Measurements from ENCODE around the gene SWSAP1.

SWSAP1 gene

DNA sequence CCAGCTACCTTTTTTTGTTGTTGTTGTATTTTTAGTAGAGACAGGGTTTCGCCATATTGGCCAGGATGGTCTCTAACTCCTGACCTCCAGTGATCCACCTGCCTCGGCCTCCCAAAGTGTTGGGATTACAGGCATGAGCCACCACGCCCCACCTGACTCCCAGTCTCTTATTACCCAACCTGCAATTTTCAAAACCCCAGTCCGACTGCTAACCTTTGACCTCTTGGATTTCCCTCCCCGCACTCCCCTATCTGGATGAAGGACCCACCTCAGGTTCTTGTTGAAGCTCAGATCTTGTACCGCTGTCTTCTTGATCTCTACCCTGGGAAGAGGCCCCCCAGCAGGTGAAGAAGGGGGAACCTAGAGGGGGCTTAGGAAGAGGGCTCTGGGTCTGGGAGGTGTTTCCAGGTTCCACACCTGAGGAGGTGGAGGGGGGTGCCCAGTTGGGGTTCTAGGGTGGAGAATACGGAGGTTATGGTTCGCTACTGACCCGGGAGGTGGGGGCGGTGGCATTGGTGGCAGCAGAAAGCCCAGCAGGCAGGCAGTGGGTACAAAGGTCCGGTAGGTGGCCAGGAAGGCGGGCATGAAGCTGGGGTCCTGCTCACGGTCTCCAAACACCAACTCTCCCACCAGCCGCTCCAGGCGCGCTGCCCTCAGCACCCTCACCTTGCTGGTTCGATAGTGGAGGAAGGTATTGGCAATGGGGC lies 42.0 kb downstream of the SWSAP1 start:
- no peak for DNase-seq

DNA sequence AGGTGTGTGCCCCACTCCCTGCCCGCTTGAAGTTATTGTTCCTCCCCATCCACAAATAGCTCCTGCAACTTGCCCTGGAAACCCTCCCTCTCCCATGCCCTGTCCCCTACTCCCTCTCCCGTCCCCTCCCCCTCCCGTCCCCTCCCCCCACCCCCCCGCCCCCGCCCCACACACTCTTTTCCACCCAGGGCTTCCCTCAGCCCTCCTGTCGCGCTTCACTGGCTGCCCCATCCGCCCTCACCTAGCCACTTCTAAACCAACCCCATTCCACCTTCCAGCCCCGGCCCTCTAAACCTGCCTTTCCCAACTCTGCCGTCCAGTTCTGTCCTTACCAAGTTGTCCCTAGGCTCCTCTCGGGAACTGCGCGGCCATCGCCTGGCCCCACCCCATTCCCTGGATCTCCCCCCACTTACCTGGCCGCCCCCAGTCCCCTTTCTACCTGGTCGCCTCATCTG lies 43.7 kb downstream of the SWSAP1 start:
- DNase-seq = no peak

DNA sequence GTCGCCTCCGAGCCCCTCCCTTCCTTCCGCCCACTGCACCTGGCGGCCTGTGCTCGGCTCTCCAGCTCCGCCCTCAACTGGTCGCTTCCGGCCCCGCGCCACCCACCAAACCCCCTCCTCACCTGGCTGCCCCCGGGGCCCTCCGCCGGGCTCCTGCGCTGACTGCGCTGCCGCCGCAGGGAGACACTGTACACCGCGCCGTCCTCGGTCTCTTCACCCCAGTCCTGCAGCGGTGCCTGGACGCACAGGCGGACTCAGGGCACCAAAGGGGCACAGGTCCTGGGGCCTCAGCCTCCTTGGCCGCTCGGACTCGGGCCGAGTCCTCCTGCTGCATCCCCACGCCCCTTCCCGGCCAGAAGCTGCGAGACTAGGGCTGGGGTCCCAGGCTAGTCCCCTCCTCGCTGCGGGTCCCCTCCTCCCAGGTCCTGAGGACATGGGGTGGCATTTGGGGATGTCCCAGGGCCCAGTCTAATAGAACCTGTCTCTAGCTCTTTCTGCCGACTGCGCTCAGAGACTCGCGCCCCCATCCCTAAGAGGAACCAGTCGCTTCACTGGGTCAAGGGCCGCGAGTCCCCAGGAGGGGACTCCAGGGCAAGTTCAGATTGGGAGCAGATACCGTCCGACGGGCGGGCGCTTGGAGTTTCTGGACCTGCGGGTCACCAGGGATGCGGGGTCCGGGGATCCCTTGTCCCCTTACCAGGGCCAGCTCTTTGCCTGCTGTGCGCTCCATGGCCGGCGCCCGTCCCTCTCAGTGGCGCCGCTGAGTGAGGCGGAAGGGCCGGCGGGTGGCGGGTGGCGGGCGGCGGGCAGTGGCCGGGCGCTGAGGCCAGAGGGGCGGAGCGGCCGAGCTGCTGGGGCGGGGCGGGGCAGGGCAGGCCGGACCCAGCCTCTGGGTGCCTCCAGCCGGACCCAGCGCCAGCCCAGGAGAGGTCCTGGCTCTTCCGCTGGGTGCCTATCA lies 44.4 kb downstream of the SWSAP1 start, which contains the start of gene RGL3:
RGL3 (minus strand) TSS at position 766 of the 958 bp plus-strand sequence; CDS start at position 730, 36 bp downstream.
- no peak for DNase-seq

DNA sequence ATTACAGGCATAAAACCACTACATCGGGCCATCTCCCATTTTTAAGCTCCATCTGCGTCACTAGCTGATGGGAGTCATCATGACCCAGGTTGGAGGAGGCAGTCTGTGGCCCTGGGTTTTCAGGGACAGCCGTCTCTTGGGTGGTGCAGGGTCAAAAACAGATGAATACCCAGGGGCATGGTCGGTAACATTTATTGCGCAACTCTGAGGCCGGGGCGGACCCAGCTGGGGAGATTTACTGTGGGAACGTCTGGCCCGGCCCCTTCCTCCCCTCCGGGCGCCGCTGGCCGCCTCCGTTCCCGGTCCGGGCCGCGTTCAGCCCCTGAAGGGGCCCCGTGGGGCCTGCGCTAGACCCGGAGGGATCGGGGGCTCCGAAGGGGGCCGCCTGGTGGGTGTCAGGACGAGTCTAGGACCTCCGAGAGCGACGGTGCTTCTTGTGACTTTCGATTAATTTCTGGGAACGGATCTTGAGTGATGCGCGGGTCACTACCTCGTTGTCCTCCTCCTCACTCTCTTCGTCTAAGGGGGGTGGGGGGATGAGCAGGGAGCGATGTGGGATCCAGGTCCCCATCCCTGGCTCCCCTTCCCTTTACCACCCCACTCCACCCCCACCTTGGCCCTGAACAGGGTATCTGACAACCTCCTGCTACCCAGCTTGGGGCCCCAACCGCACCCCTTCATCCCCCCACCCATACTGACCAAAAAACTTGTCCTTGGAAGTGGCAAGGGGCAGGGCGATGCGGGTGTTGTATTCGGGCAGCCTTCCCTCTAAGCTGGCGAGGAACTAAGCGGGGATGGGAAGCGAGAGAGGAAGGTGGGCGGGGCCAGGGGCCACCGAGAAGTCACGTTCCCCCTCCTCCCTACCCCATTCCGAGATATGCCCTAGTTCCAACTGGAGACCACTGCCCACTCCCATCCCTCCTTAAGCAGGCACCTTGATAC lies 46.2 kb downstream of the SWSAP1 start:
- no peak for DNase-seq

DNA sequence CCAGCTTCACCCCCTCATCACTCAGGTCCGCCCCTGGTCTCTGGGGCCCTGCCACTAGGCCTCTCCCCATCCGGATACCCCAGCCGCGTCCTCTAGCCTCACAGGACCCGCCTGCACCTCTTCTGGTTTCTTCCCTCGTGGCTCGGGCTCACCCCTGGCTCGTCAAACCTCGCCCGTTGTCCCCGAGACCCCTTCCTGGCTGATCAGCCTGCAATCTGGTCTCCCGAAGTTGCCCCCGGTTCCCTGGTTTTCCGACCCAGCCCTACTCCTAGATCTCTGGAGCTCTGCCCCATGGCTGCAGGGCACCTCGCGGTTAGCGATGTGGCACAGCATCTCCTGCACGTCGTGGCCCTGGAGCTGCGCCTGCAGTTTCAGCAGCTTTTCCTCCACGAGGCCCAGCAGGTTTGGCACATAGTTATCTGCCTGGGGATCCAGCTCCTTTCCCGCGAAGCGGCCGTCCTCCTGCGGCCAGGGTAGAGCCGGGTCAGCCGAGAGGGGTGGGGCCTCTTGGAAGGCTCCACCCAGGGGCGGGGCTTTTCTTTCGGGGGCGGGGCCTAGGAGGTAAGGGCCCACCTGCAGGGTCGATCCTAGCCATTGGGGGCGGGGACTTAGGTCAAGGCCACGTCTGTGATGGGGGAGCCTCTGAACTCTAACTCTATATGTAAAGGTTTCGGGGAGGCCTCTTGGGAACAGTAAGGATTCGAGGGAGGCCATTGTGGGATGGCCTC lies 47.1 kb downstream of the SWSAP1 start:
- DNase-seq = peak; percentile 39 to 50

DNA sequence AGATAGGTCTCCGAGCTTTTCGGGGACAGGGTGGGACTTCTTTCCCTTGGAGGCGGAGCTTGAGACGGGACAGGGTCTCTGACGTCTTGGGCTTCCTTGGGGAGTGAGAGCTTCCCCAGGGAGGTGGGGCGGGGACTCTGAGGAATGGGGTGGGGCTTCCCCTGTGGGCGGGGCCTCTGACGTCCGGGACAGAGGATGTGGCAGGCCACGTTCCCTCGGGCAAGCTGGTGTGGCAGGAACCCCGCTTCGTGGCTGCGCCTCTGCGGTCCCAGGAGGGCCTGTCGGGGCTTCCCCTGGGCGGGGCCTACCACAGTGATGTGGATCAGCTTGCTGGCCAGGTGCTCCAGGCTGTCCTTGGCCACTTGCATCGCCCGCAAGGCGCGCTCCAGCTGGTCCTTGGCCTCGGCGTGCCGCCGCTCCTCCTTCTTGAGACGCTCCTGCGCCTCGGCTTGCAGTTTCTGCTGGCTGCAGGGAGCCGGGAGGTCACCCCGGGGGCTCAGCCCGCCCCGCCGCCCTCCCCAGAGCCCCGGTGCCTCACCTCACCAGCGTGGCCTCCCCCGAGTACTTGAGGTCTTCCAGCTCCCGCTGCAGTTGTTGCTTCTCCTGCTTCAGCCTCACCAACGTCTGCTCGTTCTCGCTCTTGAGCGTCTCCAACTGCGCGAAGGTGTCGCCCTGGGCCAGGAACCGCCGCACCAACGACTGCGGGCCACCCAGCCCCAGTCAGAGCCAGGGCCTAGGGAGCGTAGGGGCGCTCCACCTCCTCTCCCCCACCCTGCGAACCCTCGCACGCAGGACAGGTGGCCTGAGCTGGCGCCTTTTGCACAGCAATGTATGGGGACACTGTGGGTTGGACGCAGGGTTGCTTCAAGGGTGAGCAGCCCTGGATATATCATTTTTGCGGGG lies 47.9 kb downstream of the SWSAP1 start:
- peak; percentile 53 to 61 for DNase-seq

DNA sequence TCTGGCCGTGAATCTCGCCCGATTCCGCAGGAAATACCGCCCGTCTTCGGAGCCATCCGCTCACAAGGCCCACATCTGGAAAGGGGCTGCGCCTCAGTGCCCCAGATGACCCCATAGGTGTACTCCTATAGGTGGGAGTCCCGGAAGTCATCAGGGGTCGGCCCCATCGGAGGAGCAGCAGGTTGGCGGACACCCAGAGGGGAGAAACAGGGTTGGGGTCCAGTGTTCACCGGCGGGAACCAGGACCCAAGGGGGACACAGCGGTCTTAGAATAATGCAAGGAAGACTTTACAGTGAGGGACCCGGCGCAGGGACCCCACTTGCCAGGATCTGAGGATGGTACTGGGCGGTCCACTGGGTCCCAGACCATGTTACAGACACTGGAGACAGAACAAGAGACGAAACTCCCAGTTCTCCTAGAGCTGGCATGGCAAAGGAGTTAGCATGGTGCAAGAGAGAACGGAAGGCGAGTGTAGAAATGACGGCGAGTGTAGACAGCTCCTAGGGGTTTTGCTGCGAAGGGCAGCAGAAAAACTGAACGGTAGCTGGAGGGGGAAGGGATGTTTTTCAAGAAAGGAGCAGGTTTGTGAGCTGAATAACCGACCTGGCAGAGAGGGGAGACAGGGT lies 48.8 kb downstream of the SWSAP1 start:
- no peak for DNase-seq

DNA sequence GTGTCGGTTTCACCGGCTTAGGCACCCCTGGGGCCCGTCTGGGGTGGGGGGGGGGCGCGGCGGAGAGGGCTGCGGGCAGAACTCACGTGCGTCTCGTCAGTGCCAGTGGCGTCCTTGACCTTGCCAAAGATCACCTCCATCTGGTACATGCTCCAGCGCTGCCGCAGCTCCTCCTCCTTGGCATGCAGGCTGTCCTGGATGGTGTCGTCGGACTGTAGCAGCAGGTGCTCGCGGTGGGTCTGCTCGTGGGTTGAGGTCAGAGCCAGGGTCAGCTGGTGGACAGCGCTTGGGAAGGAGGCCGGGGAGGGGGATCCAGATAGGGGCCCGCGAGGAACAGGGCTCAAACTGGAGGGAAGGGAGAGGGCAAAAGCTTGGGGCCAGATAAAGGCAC lies 49.3 kb downstream of the SWSAP1 start:
- no peak for DNase-seq

All from stimulated activated CD4-positive, alpha-beta T cell treated with anti-CD3 and anti-CD28 coated beads, Interleukin-2, amount 100 ng/mL, for 48 hours (primary cell).